CD1c-positive myeloid dendritic cell (primary cell): ENCODE data around the gene CSPG4.
"Not testable (repeated sequence)": the region's sequence is repeated elsewhere in the genome, so short reads cannot be mapped to it uniquely, and the experiment has no call there.

Experiments
- DNase-seq: peaks from one replicate; pipeline ENCODE4 v3.0.0-alpha.2; 2016; ENCODE audit errors: extremely low spot score

CSPG4 gene

GRCh38 chr15:75687486-75688277 is 25.0 kb downstream of the CSPG4 start:
- DNase-seq, result no peak

- peak; percentile 76 for DNase-seq
Measured at GRCh38 chr15:75686212-75686642, 26.4 kb downstream of the CSPG4 start.

GRCh38 chr15:75685195-75685594 is 27.5 kb downstream of the CSPG4 start:
- no peak for DNase-seq

GRCh38 chr15:75684648-75685047 is 28.0 kb downstream of the CSPG4 start:
- DNase-seq, result no peak

GRCh38 chr15:75683646-75684312 is 28.9 kb downstream of the CSPG4 start:
- peak; percentile 68 for DNase-seq

GRCh38 chr15:75682181-75683135 is 30.2 kb downstream of the CSPG4 start:
- DNase-seq, result no peak

GRCh38 chr15:75680007-75680789 is 32.5 kb downstream of the CSPG4 start:
- DNase-seq, result no peak

- DNase-seq, result not testable (repeated sequence)
Measured at GRCh38 chr15:75678324-75678690, 34.3 kb downstream of the CSPG4 start.

GRCh38 chr15:75677465-75678323 is 35.0 kb downstream of the CSPG4 start:
- no peak for DNase-seq

GRCh38 chr15:75676688-75677464 is 35.8 kb downstream of the CSPG4 start:
- DNase-seq, result no peak

GRCh38 chr15:75675579-75676404 is 36.9 kb downstream of the CSPG4 start:
- DNase-seq, result no peak

- DNase-seq, result no peak
Measured at GRCh38 chr15:75674366-75674765, 38.3 kb downstream of the CSPG4 start.

- DNase-seq, result no peak
Measured at GRCh38 chr15:75673426-75674235, 39.0 kb downstream of the CSPG4 start.

- no peak for DNase-seq
Measured at GRCh38 chr15:75672646-75673425, 39.8 kb downstream of the CSPG4 start.

GRCh38 chr15:75671730-75672602 is 40.7 kb downstream of the CSPG4 start:
- DNase-seq, result no peak

GRCh38 chr15:75669879-75670212 is 42.8 kb downstream of the CSPG4 start:
- DNase-seq, result no peak
